ENCODE measurements around the gene EN2. TPM values are rescaled to one million over a fixed set of nuclear protein-coding genes. Genes with fewer than 3 reads are reported as not detected.

The EN2 gene
- total RNA-seq, 2 donors from 2014 or later, result not detected

GRCh38 chr7:155453296-155454182 is 4.4 kb upstream of the EN2 start:
- H3K36me3 ChIP-seq (ENCODE audit: control insufficient read depth, insufficient read depth, low read length), result no peaks in the 10 kb centered on the region
- H3K4me1 Mint-ChIP-seq, result peaks cover 6% of the 10 kb centered on the region
- H3K36me3 Mint-ChIP-seq (ENCODE audit: low read depth), result no peaks in the 10 kb centered on the region

GRCh38 chr7:155454183-155455112 is 3.5 kb upstream of the EN2 start:
- Histone ChIP-seq H3K9me3 (ENCODE audit: control insufficient read depth, low read length) (no peaks in the 10 kb centered on the region), H3K27me3 (ENCODE audit: control insufficient read depth, insufficient read depth, low read length, poor library complexity, severe bottlenecking) (peaks cover 97% of the 10 kb centered on the region), H3K36me3 (ENCODE audit: control insufficient read depth, insufficient read depth, low read length) (no peaks in the 10 kb centered on the region), H3K4me1 (ENCODE audit: control insufficient read depth, insufficient read depth, low read length) (peaks cover 5% of the 10 kb centered on the region), H3K9ac (ENCODE audit: extremely low read depth, low read length, poor library complexity, severe bottlenecking) (no peak overlapping the region), H3K4me3 (ENCODE audit: low read length) (no peak overlapping the region), H3K27ac (ENCODE audit: low read depth, low read length) (no peak overlapping the region)
- WGBS, 2 experiments (ENCODE audit: insufficient coverage in 1 of 2, insufficient read length in 1 of 2), result 2 to 3% methylated on average over 58 to 82 of the region's 82 CpGs
- H3K9me3 Mint-ChIP-seq, result no peaks in the 10 kb centered on the region
- TF ChIP-seq CTCF (conservative IDR thresholded peaks at IDR 0.05), result no peak
- H3K4me3 Mint-ChIP-seq, result no peak overlapping the region
- H3K27ac Mint-ChIP-seq, result no peak overlapping the region
- peak; percentile 62 for DNase-seq
- peaks cover 95% of the 10 kb centered on the region for H3K27me3 Mint-ChIP-seq (ENCODE audit: insufficient read depth)
- H3K4me1 Mint-ChIP-seq, result peaks cover 10% of the 10 kb centered on the region
- no peaks in the 10 kb centered on the region for H3K36me3 Mint-ChIP-seq (ENCODE audit: low read depth)

More at GRCh38 chr7:155453296-155454182, 4.4 kb upstream of the EN2 start:
- H3K27ac Mint-ChIP-seq, result no peak overlapping the region
- peaks cover 96% of the 10 kb centered on the region for H3K27me3 Mint-ChIP-seq (ENCODE audit: insufficient read depth)
- H3K9ac ChIP-seq (ENCODE audit: extremely low read depth, low read length, poor library complexity, severe bottlenecking), result no peak overlapping the region
- no peaks in the 10 kb centered on the region for H3K9me3 Mint-ChIP-seq
- no peak overlapping the region for H3K27ac ChIP-seq (ENCODE audit: low read depth, low read length)
- H3K9me3 ChIP-seq (ENCODE audit: control insufficient read depth, low read length), result no peaks in the 10 kb centered on the region
- peaks cover 97% of the 10 kb centered on the region for H3K27me3 ChIP-seq (ENCODE audit: control insufficient read depth, insufficient read depth, low read length, poor library complexity, severe bottlenecking)
- H3K4me3 Mint-ChIP-seq, result no peak overlapping the region
- peaks cover 5% of the 10 kb centered on the region for H3K4me1 ChIP-seq (ENCODE audit: control insufficient read depth, insufficient read depth, low read length)
- DNase-seq, result peak; percentile 73
- no peak for TF ChIP-seq CTCF (conservative IDR thresholded peaks at IDR 0.05)
- no peak overlapping the region for H3K4me3 ChIP-seq (ENCODE audit: low read length)
- WGBS, 2 experiments (ENCODE audit: insufficient coverage in 1 of 2, insufficient read length in 1 of 2), result 3 to 8% methylated on average over 7 to 57 of the region's 57 CpGs

GRCh38 chr7:155455132-155455693 is 2.7 kb upstream of the EN2 start:
- Histone ChIP-seq H3K9ac (ENCODE audit: extremely low read depth, low read length, poor library complexity, severe bottlenecking) (no peak overlapping the region), H3K9me3 (ENCODE audit: control insufficient read depth, low read length) (no peaks in the 10 kb centered on the region), H3K27ac (ENCODE audit: low read depth, low read length) (no peak overlapping the region), H3K4me1 (ENCODE audit: control insufficient read depth, insufficient read depth, low read length) (peaks cover 5% of the 10 kb centered on the region), H3K36me3 (ENCODE audit: control insufficient read depth, insufficient read depth, low read length) (no peaks in the 10 kb centered on the region), H3K4me3 (ENCODE audit: low read length) (no peak overlapping the region), H3K27me3 (ENCODE audit: control insufficient read depth, insufficient read depth, low read length, poor library complexity, severe bottlenecking) (peaks cover 97% of the 10 kb centered on the region)
- Mint-ChIP-seq H3K9me3 (no peaks in the 10 kb centered on the region), H3K27ac (no peak overlapping the region), H3K4me3 (no peak overlapping the region), H3K27me3 (ENCODE audit: insufficient read depth) (peaks cover 95% of the 10 kb centered on the region), H3K4me1 (peaks cover 9% of the 10 kb centered on the region), H3K36me3 (ENCODE audit: low read depth) (no peaks in the 10 kb centered on the region)
- 5 to 6% methylated on average over 4 to 15 of the region's 15 CpGs for WGBS, 2 experiments (ENCODE audit: insufficient coverage in 1 of 2, insufficient read length in 1 of 2)
- peak; percentile 61 for DNase-seq
- no peak for TF ChIP-seq CTCF (conservative IDR thresholded peaks at IDR 0.05)

Data from endodermal cell (in vitro differentiated cells).